ENCODE data around the gene MAST3.

GRCh38 chr19:18190278-18190677, 92.7 kb downstream of the MAST3 start:
- TF ChIP-seq CTCF (IDR thresholded peaks at IDR 0.05) (no peak), ZNF512 (CRISPR knock-in tag; IDR thresholded peaks at IDR 0.05; ENCODE audit: borderline replicate concordance) (no peak), ATF2 (CRISPR knock-in tag; IDR thresholded peaks at IDR 0.05; ENCODE audit: borderline replicate concordance, low read depth) (no peak), FOXJ3 (CRISPR knock-in tag; IDR thresholded peaks at IDR 0.05; ENCODE audit: borderline replicate concordance) (no peak), OVOL2 (CRISPR knock-in tag; IDR thresholded peaks at IDR 0.05; ENCODE audit: borderline replicate concordance) (no peak), JUN (CRISPR knock-in tag; IDR thresholded peaks at IDR 0.05) (no peak), USF2 (CRISPR knock-in tag; IDR thresholded peaks at IDR 0.05) (no peak), ZNF281 (CRISPR knock-in tag; IDR thresholded peaks at IDR 0.05) (no peak), PRDM15 (CRISPR knock-in tag; IDR thresholded peaks at IDR 0.05) (no peak)

All from WTC11 (cell line).